Lung (tissue), 12 donors: ENCODE results near the gene FGFR2. TPM values are rescaled to one million over a fixed set of nuclear protein-coding genes. Genes with fewer than 3 reads are reported as not detected.

ENCODE experiments used
- ATAC-seq: fragments of 200-7000 bp; cut with Tn5 transposase; one replicate; pipeline ENCODE4 v1.9.1; 2020; ENCODE audit warnings: moderate number of reproducible peaks; ENCODE audit not compliant: insufficient read depth, low FRiP score
- DNase-seq, 3 donors: peaks; one replicate each; pipeline ENCODE4 v3.0.0-alpha.2; 2013 to 2017
- H3K27ac ChIP-seq, 2 donors: one replicate each; pipeline ENCODE4 v1.5.1; 2013; ENCODE audit warnings: mild to moderate bottlenecking in 2 of 2, moderate library complexity in 2 of 2, control low read depth in 1 of 2, inconsistent platforms in 1 of 2, low read depth in 1 of 2, low read length in 1 of 2
- H3K27me3 ChIP-seq, 3 donors: one replicate each; pipeline ENCODE4 v1.5.1; 2013; ENCODE audit warnings: low read length in 2 of 3; ENCODE audit not compliant: control insufficient read depth in 3 of 3, insufficient read depth in 3 of 3
- H3K36me3 ChIP-seq, 4 donors: one replicate each; pipeline ENCODE4 v1.5.1; 2013; ENCODE audit warnings: low read length in 4 of 4, mild to moderate bottlenecking in 1 of 4, moderate library complexity in 1 of 4; ENCODE audit not compliant: control insufficient read depth in 4 of 4, insufficient read depth in 4 of 4
- H3K4me1 ChIP-seq, 5 donors: one replicate each; pipeline ENCODE4 v1.5.1; 2013; ENCODE audit warnings: low read length in 5 of 5, mild to moderate bottlenecking in 2 of 5, moderate library complexity in 1 of 5; ENCODE audit not compliant: control insufficient read depth in 5 of 5, insufficient read depth in 5 of 5
- H3K4me3 ChIP-seq: one replicate; pipeline ENCODE4 v1.5.1; 2013; ENCODE audit warnings: mild to moderate bottlenecking, control low read depth, moderate library complexity
- H3K9ac ChIP-seq, 2 donors: one replicate each; pipeline ENCODE4 v1.5.1; 2013; ENCODE audit warnings: low read length in 2 of 2, control low read depth in 1 of 2; ENCODE audit not compliant: insufficient read depth in 1 of 2
- H3K9me3 ChIP-seq, 4 donors: one replicate each; pipeline ENCODE4 v1.5.1; 2013; ENCODE audit warnings: low read length in 3 of 4, mild to moderate bottlenecking in 1 of 4, moderate library complexity in 1 of 4; ENCODE audit not compliant: control insufficient read depth in 4 of 4, insufficient read depth in 3 of 4
- WGBS, 2 donors: extraction: QIAGEN DNeasy Blood & Tissue Kit; methylation state at CpG; one replicate each; pipeline ENCODE4 v1.1.7; 2013; 5-methylcytosine and 5-hydroxymethylcytosine counted together
- polyA plus RNA-seq, 2 donors: library from polyadenylated mRNA; stranded (reverse); fragments of 200-250 nt; gene quantifications; one replicate each; pipeline ENCODE4 v1.2.1, GENCODE V29; 2013
- total RNA-seq, 2 donors: library from RNA; depleted of rRNA in 1 of 2; stranded (reverse); fragments of >200 nt in 1 of 2; gene quantifications; one replicate each; pipeline ENCODE4 v1.2.1, GENCODE V29; 2014 to 2021
- TF ChIP-seq, protein P1 (sequence below): IDR thresholded peaks from 2 replicates; pipeline ENCODE4 v1.5.1; 2012; ENCODE audit warnings: mild to moderate bottlenecking; ENCODE audit errors: control extremely low read depth, extremely low read depth
- donor health status: control.
- donor health status: control.
- donor health status: Bipolar disorder and iron deficiency.
- donor health status: healthy.
- donor health status: DM: yes; HTN: yes; CAD: no.

Gene FGFR2
- total and polyA plus RNA-seq, 4 donors, result 11.4 to 230 (median 41.7) TPM

GRCh38 chr10:121617176-121617575 is 18.9 kb upstream of the FGFR2 start:
- H3K4me1 ChIP-seq, result peaks cover 0 to 33% (median 9%) of the 10 kb centered on the region in 5 donors
- DNase-seq, result peak in 1 of 3 donors; percentile 11
- no peak overlapping the region for H3K4me3 ChIP-seq
- ATAC-seq, result no peak
- H3K27me3 ChIP-seq, result no peaks in the 10 kb centered on the region
- no peak overlapping the region for H3K9ac ChIP-seq
- H3K9me3 ChIP-seq, result peaks cover 0 to 10% (median 0%) of the 10 kb centered on the region in 4 donors
- 83 to 84% methylated on average over 7 of the region's 7 CpGs for WGBS, 2 donors
- TF ChIP-seq, protein P1, sequence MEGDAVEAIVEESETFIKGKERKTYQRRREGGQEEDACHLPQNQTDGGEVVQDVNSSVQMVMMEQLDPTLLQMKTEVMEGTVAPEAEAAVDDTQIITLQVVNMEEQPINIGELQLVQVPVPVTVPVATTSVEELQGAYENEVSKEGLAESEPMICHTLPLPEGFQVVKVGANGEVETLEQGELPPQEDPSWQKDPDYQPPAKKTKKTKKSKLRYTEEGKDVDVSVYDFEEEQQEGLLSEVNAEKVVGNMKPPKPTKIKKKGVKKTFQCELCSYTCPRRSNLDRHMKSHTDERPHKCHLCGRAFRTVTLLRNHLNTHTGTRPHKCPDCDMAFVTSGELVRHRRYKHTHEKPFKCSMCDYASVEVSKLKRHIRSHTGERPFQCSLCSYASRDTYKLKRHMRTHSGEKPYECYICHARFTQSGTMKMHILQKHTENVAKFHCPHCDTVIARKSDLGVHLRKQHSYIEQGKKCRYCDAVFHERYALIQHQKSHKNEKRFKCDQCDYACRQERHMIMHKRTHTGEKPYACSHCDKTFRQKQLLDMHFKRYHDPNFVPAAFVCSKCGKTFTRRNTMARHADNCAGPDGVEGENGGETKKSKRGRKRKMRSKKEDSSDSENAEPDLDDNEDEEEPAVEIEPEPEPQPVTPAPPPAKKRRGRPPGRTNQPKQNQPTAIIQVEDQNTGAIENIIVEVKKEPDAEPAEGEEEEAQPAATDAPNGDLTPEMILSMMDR, result no peak
- no peaks in the 10 kb centered on the region for H3K36me3 ChIP-seq
- no peak overlapping the region for H3K27ac ChIP-seq

DNA sequence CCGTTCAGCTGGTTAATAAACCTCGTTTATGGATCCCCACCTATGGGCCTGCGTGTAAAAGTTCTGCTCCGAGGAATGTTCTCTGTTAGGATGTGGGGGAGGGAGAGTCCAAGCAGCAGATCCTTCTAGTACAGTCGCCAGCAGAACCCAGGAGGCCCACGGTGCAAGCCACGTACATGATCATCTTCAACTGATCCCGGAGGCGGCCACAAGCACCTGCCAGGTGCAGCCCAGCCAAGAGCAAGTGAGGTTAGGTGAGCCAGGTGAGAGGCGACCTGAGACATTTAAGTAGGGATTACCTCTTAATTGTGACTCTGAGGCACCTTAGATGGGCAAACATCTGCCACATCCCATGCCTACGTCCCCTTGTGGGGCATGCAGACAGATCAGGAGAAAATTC is 18.0 kb upstream of the FGFR2 start:
- no peak for DNase-seq
- no peak overlapping the region for H3K4me3 ChIP-seq
- H3K27me3 ChIP-seq, result no peaks in the 10 kb centered on the region
- WGBS, 2 donors, result 77 to 82% methylated on average over 11 of the region's 11 CpGs
- no peak overlapping the region for H3K9ac ChIP-seq
- ATAC-seq, result no peak
- no peak overlapping the region for H3K27ac ChIP-seq
- H3K4me1 ChIP-seq, result peaks cover 0 to 33% (median 9%) of the 10 kb centered on the region in 5 donors
- TF ChIP-seq, protein P1, result no peak
- H3K36me3 ChIP-seq, result no peaks in the 10 kb centered on the region
- H3K9me3 ChIP-seq, result peaks cover 0 to 10% (median 0%) of the 10 kb centered on the region in 4 donors

- H3K27me3 ChIP-seq, result no peaks in the 10 kb centered on the region
- WGBS, 2 donors, result 66 to 75% methylated on average over 7 of the region's 7 CpGs
- TF ChIP-seq, protein P1, result no peak
Measured at GRCh38 chr10:121615836-121616235, 17.6 kb upstream of the FGFR2 start.

DNA sequence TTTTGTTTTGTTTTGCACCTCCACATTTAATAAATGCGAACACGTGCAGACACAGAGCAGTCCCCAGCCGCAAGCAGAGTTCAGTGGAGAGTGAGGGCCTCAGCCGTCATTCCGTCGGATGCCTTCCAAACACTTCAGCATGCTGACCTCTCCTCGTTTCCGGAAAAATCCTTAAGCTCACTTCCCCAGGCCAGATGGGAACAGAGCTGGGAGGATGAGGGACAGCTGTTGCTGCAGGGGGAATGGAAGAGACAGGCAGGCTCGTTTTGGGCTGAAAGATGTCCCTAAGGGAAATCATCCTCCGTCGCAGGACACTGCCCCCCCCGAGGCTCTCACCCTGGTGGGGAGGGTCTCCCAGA is 17.2 kb upstream of the FGFR2 start:
- no peaks in the 10 kb centered on the region for H3K36me3 ChIP-seq
- TF ChIP-seq, protein P1, result no peak

More at GRCh38 chr10:121615836-121616235, 17.6 kb upstream of the FGFR2 start:
- DNase-seq (peak; percentile 41 to 58 (median 53)), ATAC-seq (no peak)
- Histone ChIP-seq H3K36me3 (no peaks in the 10 kb centered on the region), H3K4me1 (peaks cover 0 to 33% (median 9%) of the 10 kb centered on the region in 5 donors), H3K4me3 (no peak overlapping the region), H3K9ac (no peak overlapping the region), H3K9me3 (peaks cover 0 to 10% (median 0%) of the 10 kb centered on the region in 4 donors), H3K27ac (no peak overlapping the region)

More for the DNA sequence above, 17.2 kb upstream of the FGFR2 start:
- DNase-seq (peak; percentile 88 to 95 (median 94)), ATAC-seq (no peak)
- H3K9me3 ChIP-seq, result peaks cover 0 to 10% (median 0%) of the 10 kb centered on the region in 4 donors
- 52 to 80% methylated on average over 12 of the region's 12 CpGs for WGBS, 2 donors
- peaks cover 0 to 33% (median 9%) of the 10 kb centered on the region in 5 donors for H3K4me1 ChIP-seq
- H3K27me3 ChIP-seq, result no peaks in the 10 kb centered on the region
- H3K9ac ChIP-seq, result no peak overlapping the region
- no peak overlapping the region for H3K27ac ChIP-seq
- H3K4me3 ChIP-seq, result no peak overlapping the region
